Thymus (tissue), 11 donors: Measurements from ENCODE around the gene COL4A2. TPM values are rescaled to one million over a fixed set of nuclear protein-coding genes. Genes with fewer than 3 reads are reported as not detected.

Source experiments
- DNase-seq, 9 donors: peaks; one replicate each; pipeline ENCODE4 v3.0.0-alpha.2; 2013; ENCODE audit warnings: low spot score in 9 of 9, low read depth in 6 of 9, missing footprints in 1 of 9
- H3K27ac ChIP-seq, 2 donors: one replicate each; pipeline ENCODE4 v1.5.1; 2013; ENCODE audit warnings: control low read depth in 1 of 2, low read depth in 1 of 2, low read length in 1 of 2, mild to moderate bottlenecking in 1 of 2, moderate library complexity in 1 of 2
- H3K27me3 ChIP-seq, 2 donors: one replicate each; pipeline ENCODE4 v1.5.1; 2013; ENCODE audit warnings: low read length in 1 of 2; ENCODE audit not compliant: control insufficient read depth in 2 of 2, insufficient read depth in 1 of 2
- H3K36me3 ChIP-seq, 2 donors: one replicate each; pipeline ENCODE4 v1.5.1; 2013; ENCODE audit warnings: low read length in 1 of 2, mild to moderate bottlenecking in 1 of 2, moderate library complexity in 1 of 2; ENCODE audit not compliant: control insufficient read depth in 2 of 2, insufficient read depth in 2 of 2
- H3K4me1 ChIP-seq, 2 donors: one replicate each; pipeline ENCODE4 v1.5.1; 2013; ENCODE audit warnings: low read length in 2 of 2; ENCODE audit not compliant: control insufficient read depth in 2 of 2, insufficient read depth in 2 of 2
- H3K4me3 ChIP-seq, 2 donors: one replicate each; pipeline ENCODE4 v1.5.1; 2013; ENCODE audit warnings: low read length in 2 of 2, control low read depth in 1 of 2, mild to moderate bottlenecking in 1 of 2
- H3K9me3 ChIP-seq, 2 donors: one replicate each; pipeline ENCODE4 v1.5.1; 2013; ENCODE audit warnings: low read length in 1 of 2, mild to moderate bottlenecking in 1 of 2; ENCODE audit not compliant: control insufficient read depth in 2 of 2, insufficient read depth in 1 of 2
- WGBS: extraction: QIAGEN DNeasy Blood & Tissue Kit; methylation state at CpG from one replicate; pipeline ENCODE4 v1.1.7; 2013; 5-methylcytosine and 5-hydroxymethylcytosine counted together
- polyA plus RNA-seq: library from polyadenylated mRNA; stranded (reverse); fragments of 200-250 nt; gene quantifications from one replicate; pipeline ENCODE4 v1.2.3, GENCODE V29; 2013
- total RNA-seq: library from RNA; stranded (reverse); fragments of 120-200 nt; gene quantifications from one replicate; pipeline ENCODE4 v1.2.4, GENCODE V29; 2013
- donor health status: healthy.

COL4A2 gene
- total and polyA plus RNA-seq, 2 donors: 47.2 to 63.1 TPM

DNA sequence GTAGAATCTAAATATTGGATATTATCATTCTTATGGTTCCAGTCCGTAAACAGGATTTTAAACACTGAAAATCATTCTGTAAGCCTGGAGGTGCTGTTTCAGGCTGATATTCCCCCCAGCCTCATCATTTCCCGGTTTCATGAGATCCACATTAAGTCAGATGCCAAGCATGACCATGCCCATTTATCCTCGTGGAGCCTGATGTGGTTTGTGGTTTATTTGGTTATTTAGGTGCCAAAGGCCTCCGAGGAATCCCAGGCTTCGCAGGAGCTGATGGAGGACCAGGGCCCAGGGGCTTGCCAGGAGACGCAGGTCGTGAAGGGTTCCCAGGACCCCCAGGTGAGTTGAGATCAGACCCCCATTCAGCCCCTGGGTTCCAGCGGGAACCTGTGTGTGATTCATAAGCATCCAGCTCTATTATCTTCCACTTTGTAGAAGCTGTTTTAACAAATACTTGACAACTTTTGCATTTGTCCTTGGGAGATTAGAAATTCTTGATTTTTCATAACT, 162.0 kb downstream of the COL4A2 start:
- Histone ChIP-seq H3K9me3 (no peaks in the 10 kb centered on the region), H3K27me3 (no peaks in the 10 kb centered on the region), H3K4me3 (no peak overlapping the region), H3K27ac (no peak overlapping the region), H3K4me1 (peaks cover 0 to 2% of the 10 kb centered on the region in 2 donors), H3K36me3 (no peaks in the 10 kb centered on the region)
- WGBS: 91% methylated on average over 8 of the region's 8 CpGs
- no peak for DNase-seq

GRCh38 chr13:110469597-110469996, 162.5 kb downstream of the COL4A2 start:
- no peak for DNase-seq
- Histone ChIP-seq H3K4me1 (peaks cover 0 to 2% of the 10 kb centered on the region in 2 donors), H3K27ac (no peak overlapping the region), H3K9me3 (no peaks in the 10 kb centered on the region), H3K36me3 (no peaks in the 10 kb centered on the region), H3K4me3 (no peak overlapping the region), H3K27me3 (no peaks in the 10 kb centered on the region)
- 83% methylated on average over 5 of the region's 5 CpGs for WGBS

DNA sequence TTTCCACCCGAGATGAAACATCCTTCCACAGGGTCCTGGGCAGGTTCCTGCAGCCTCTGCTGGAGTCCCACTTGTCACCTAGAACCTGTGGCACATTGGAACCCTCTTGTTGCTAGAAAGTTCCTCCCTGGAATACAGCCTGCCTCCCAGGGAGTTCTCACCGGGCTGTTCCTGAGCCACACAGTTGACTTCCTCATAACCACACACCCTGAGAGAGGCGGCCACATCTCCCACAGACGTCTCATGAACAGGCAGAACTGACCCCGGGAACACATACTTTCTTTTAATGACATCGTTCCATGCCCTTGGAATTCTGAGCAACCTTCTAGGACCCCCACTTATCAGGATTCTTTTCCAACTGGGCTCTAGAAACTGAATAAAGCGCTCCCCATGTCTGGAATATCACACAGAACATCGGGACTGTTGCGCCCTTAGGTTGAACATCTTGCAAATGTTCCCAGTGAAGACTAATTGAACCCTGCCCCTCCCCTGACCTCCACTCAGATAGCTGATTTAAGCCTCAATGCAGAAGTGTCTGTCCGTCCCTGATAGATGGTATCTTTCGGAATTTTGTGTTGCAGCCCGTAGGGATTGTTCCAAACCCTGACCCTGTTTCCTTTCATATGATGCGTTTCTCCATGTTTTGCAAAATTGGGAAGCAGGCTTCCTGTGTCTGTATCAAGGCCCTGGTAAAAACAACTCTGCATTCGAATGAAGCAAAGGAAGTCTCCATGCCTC, 163.4 kb downstream of the COL4A2 start:
- no peaks in the 10 kb centered on the region for H3K27me3 ChIP-seq
- no peak overlapping the region for H3K27ac ChIP-seq
- H3K9me3 ChIP-seq: no peaks in the 10 kb centered on the region
- 61% methylated on average over 14 of the region's 14 CpGs for WGBS
- H3K36me3 ChIP-seq: no peaks in the 10 kb centered on the region
- H3K4me1 ChIP-seq: peaks cover 0 to 2% of the 10 kb centered on the region in 2 donors
- DNase-seq: no peak
- no peak overlapping the region for H3K4me3 ChIP-seq

- H3K4me1 ChIP-seq: peaks cover 0 to 2% of the 10 kb centered on the region in 2 donors
- no peaks in the 10 kb centered on the region for H3K9me3 ChIP-seq
- no peak overlapping the region for H3K4me3 ChIP-seq
- H3K27ac ChIP-seq: no peak overlapping the region
- no peaks in the 10 kb centered on the region for H3K36me3 ChIP-seq
- no peaks in the 10 kb centered on the region for H3K27me3 ChIP-seq
- 78% methylated on average over 14 of the region's 14 CpGs for WGBS
- no peak for DNase-seq
Measured at GRCh38 chr13:110471156-110471832, 164.2 kb downstream of the COL4A2 start.

GRCh38 chr13:110471833-110472162, 164.7 kb downstream of the COL4A2 start:
- Histone ChIP-seq H3K4me3 (no peak overlapping the region), H3K36me3 (no peaks in the 10 kb centered on the region), H3K27me3 (no peaks in the 10 kb centered on the region), H3K27ac (no peak overlapping the region), H3K9me3 (no peaks in the 10 kb centered on the region), H3K4me1 (peaks cover 0 to 2% of the 10 kb centered on the region in 2 donors)
- WGBS: 46% methylated on average over 7 of the region's 7 CpGs
- DNase-seq: peak in 1 of 9 donors; percentile 18

DNA sequence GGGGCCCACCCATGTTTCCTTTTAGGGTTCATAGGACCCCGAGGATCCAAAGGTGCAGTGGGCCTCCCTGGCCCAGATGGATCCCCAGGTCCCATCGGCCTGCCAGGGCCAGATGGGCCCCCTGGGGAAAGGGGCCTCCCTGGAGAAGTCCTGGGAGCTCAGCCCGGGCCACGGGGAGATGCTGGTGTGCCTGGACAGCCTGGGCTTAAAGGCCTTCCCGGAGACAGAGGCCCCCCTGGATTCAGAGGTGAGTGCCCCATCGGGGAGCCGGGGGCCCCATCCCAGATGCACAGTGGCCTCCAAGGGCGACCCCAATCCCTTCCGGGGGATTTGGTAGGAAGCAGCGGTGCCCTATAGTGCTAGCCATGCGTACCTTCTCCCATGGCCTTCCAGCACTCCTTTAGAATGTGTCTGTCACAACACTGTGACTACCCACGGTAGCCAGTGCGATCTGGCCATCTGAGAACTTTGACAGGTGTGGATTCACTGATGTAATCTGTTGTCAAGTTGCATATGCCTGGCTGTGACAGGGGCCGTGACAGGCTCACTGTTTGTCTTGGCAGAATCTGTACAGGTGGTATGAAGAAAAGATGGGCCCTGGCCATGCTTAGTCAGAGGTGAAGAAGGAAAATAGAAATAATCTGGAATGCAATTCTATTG, 165.9 kb downstream of the COL4A2 start:
- no peaks in the 10 kb centered on the region for H3K36me3 ChIP-seq
- no peaks in the 10 kb centered on the region for H3K27me3 ChIP-seq

DNA sequence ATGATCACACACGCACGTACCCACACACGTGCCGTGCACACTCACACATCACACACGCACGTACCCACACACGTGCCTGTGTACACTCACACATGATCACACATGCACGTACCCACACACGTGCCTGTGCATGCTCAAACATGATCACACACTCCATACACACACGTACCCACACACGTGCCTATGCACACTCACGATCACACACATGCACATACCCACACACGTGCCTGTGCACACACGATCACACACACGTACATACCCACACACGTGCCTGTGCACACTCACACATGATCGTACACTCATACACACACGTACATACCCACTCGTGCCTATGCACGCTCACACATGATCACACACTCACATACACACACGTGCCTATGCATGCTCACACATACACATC, 167.6 kb downstream of the COL4A2 start:
- 97% methylated on average over 21 of the region's 21 CpGs for WGBS
- no peaks in the 10 kb centered on the region for H3K27me3 ChIP-seq
- no peaks in the 10 kb centered on the region for H3K36me3 ChIP-seq
- H3K4me3 ChIP-seq: no peak overlapping the region
- no peak for DNase-seq
- H3K9me3 ChIP-seq: no peaks in the 10 kb centered on the region
- no peak overlapping the region for H3K27ac ChIP-seq
- peaks cover 0 to 2% of the 10 kb centered on the region in 2 donors for H3K4me1 ChIP-seq

More for the DNA sequence above, 165.9 kb downstream of the COL4A2 start:
- Histone ChIP-seq H3K9me3 (no peaks in the 10 kb centered on the region), H3K27ac (no peak overlapping the region), H3K4me3 (no peak overlapping the region), H3K4me1 (peaks cover 0 to 2% of the 10 kb centered on the region in 2 donors)
- DNase-seq: no peak
- WGBS: 95% methylated on average over 14 of the region's 14 CpGs

DNA sequence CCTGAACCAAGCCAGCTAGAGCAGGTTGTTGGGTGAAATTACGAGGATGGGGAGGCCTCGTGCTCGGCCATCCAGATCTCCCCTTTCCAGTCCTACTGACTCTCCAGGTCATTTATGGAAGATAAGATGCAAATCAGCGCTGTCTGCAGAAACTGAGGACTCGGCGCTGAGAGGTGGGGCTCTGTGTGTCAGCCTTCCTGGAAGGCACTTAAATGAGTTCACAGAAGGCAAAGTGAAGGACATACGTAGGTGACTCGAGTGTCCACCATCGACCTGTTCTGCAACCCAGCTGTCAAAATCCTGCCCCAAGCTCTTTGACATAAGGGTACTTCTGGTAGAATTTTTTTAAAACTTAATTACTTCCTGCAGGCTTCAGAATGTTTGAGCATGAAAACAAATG, 168.0 kb downstream of the COL4A2 start:
- no peak overlapping the region for H3K4me3 ChIP-seq
- no peaks in the 10 kb centered on the region for H3K9me3 ChIP-seq
- no peak for DNase-seq
- H3K4me1 ChIP-seq: peaks cover 0 to 2% of the 10 kb centered on the region in 2 donors
- H3K27ac ChIP-seq: no peak overlapping the region
- no peaks in the 10 kb centered on the region for H3K36me3 ChIP-seq
- 64% methylated on average over 9 of the region's 9 CpGs for WGBS
- H3K27me3 ChIP-seq: no peaks in the 10 kb centered on the region
